Activated T-helper 1 cell treated with anti-CD3 and anti-CD28 coated beads, Interleukin-12 subunit alpha, Interleukin-12 subunit beta, Interleukin-2, Interleukin-4 antibody, amounts not matched to agents 30 ng/mL and 10 ng/mL and 1 ng/mL, durations not matched to agents 14 hours and 24 hours and 36 hours (primary cell): ENCODE measurements around the gene FUZ. TPM values are rescaled to one million over a fixed set of nuclear protein-coding genes. Genes with fewer than 3 reads are reported as not detected.

Source experiments
- DNase-seq: peaks from one replicate; pipeline ENCODE4 v3.0.0; 2021; ENCODE audit warnings: low spot score
- H3K27ac Mint-ChIP-seq: one replicate; pipeline ENCODE4 v1.8.0; 2021; ENCODE audit warnings: mild to moderate bottlenecking, mixed read lengths
- H3K27me3 Mint-ChIP-seq: one replicate; pipeline ENCODE4 v1.8.0; 2022; ENCODE audit warnings: mild to moderate bottlenecking, moderate library complexity, mixed read lengths; ENCODE audit not compliant: insufficient read depth
- H3K36me3 Mint-ChIP-seq: one replicate; pipeline ENCODE4 v1.8.0; 2021; ENCODE audit warnings: low read depth, mixed read lengths
- H3K4me1 Mint-ChIP-seq: one replicate; pipeline ENCODE4 v1.8.0; 2021; ENCODE audit warnings: low read depth, mixed read lengths
- H3K4me3 Mint-ChIP-seq: one replicate; pipeline ENCODE4 v1.8.0; 2021; ENCODE audit warnings: mild to moderate bottlenecking, moderate library complexity, mixed read lengths
- H3K9me3 Mint-ChIP-seq: one replicate; pipeline ENCODE4 v1.8.0; 2021; ENCODE audit warnings: mixed read lengths
- intact Hi-C: fragments of 100-400 bp; cut with micrococcal nuclease; formaldehyde crosslinking; loops from one replicate; pipeline ENCODE4 v1.15.1; 2024
- total RNA-seq: library from RNA; stranded (reverse); gene quantifications from 2 replicates; pipeline ENCODE4 v1.2.3, GENCODE V29; 2022

Gene FUZ
- total RNA-seq = 14.0 and 18.8 TPM in 2 replicates

- Mint-ChIP-seq H3K9me3 (no peaks in the 10 kb centered on the region), H3K36me3 (peaks cover 4% of the 10 kb centered on the region), H3K4me3 (peak within 1 kb of the TSS; percentile 92), H3K4me1 (peaks cover 36% of the 10 kb centered on the region), H3K27ac (peak within 1 kb of the TSS; percentile 95), H3K27me3 (no peaks in the 10 kb centered on the region)
- DNase-seq = peak; percentile 89
- intact Hi-C loops = loop anchor here (1.0 to 10.0 kb wide), 11 partner anchors 47 to 316 kb away; partner anchors contain the start of genes PRMT1, PRR12, RPS11 and RRAS
Observed at GRCh38 chr19:49812997-49813861, at the start of gene FUZ. FUZ (minus strand) TSS chr19:49813292; CDS start chr19:49813106, 186 bp downstream.

GRCh38 chr19:49862391-49863253, 49.5 kb upstream of the FUZ start:
- H3K36me3 Mint-ChIP-seq = peaks cover 32% of the 10 kb centered on the region
- no peaks in the 10 kb centered on the region for H3K27me3 Mint-ChIP-seq

GRCh38 chr19:49861541-49862378, 48.7 kb upstream of the FUZ start:
- no peak overlapping the region for H3K4me3 Mint-ChIP-seq
- peaks cover 31% of the 10 kb centered on the region for H3K36me3 Mint-ChIP-seq
- intact Hi-C loops = no loop called here

More at GRCh38 chr19:49862391-49863253, 49.5 kb upstream of the FUZ start:
- intact Hi-C loops = no loop called here
- peak overlapping the region; percentile 4 for H3K4me3 Mint-ChIP-seq
- no peak for DNase-seq
- H3K27ac Mint-ChIP-seq = no peak overlapping the region
- no peaks in the 10 kb centered on the region for H3K9me3 Mint-ChIP-seq
- H3K4me1 Mint-ChIP-seq = peaks cover 20% of the 10 kb centered on the region

GRCh38 chr19:49861107-49861506, 48.0 kb upstream of the FUZ start:
- Mint-ChIP-seq H3K9me3 (no peaks in the 10 kb centered on the region), H3K4me1 (peaks cover 11% of the 10 kb centered on the region), H3K27ac (no peak overlapping the region), H3K36me3 (peaks cover 29% of the 10 kb centered on the region), H3K4me3 (no peak overlapping the region), H3K27me3 (no peaks in the 10 kb centered on the region)
- DNase-seq = no peak
- intact Hi-C loops = no loop called here

More at GRCh38 chr19:49861541-49862378, 48.7 kb upstream of the FUZ start:
- Mint-ChIP-seq H3K4me1 (peaks cover 17% of the 10 kb centered on the region), H3K27me3 (no peaks in the 10 kb centered on the region), H3K9me3 (no peaks in the 10 kb centered on the region), H3K27ac (no peak overlapping the region)
- DNase-seq = no peak

GRCh38 chr19:49860336-49861102, 47.4 kb upstream of the FUZ start:
- no peak overlapping the region for H3K27ac Mint-ChIP-seq
- DNase-seq = no peak
- intact Hi-C loops = no loop called here
- H3K27me3 Mint-ChIP-seq = no peaks in the 10 kb centered on the region
- H3K4me3 Mint-ChIP-seq = no peak overlapping the region
- H3K4me1 Mint-ChIP-seq = peaks cover 5% of the 10 kb centered on the region
- H3K36me3 Mint-ChIP-seq = peaks cover 27% of the 10 kb centered on the region
- no peaks in the 10 kb centered on the region for H3K9me3 Mint-ChIP-seq

- Mint-ChIP-seq H3K4me3 (no peak overlapping the region), H3K27ac (no peak overlapping the region), H3K36me3 (peaks cover 22% of the 10 kb centered on the region), H3K27me3 (no peaks in the 10 kb centered on the region), H3K4me1 (no peaks in the 10 kb centered on the region), H3K9me3 (no peaks in the 10 kb centered on the region)
- intact Hi-C loops = no loop called here
- DNase-seq = no peak
Observed at GRCh38 chr19:49859682-49860335, 46.7 kb upstream of the FUZ start.

- intact Hi-C loops = no loop called here
Observed at GRCh38 chr19:49858088-49858985, 45.2 kb upstream of the FUZ start.

GRCh38 chr19:49857838-49858087, 44.7 kb upstream of the FUZ start:
- no peak overlapping the region for H3K4me3 Mint-ChIP-seq
- DNase-seq = no peak
- peaks cover 7% of the 10 kb centered on the region for H3K4me1 Mint-ChIP-seq
- H3K27ac Mint-ChIP-seq = no peak overlapping the region
- peaks cover 12% of the 10 kb centered on the region for H3K36me3 Mint-ChIP-seq
- intact Hi-C loops = no loop called here
- H3K9me3 Mint-ChIP-seq = no peaks in the 10 kb centered on the region
- peaks cover under 1% of the 10 kb centered on the region for H3K27me3 Mint-ChIP-seq

More at GRCh38 chr19:49858088-49858985, 45.2 kb upstream of the FUZ start:
- H3K27ac Mint-ChIP-seq = no peak overlapping the region
- H3K27me3 Mint-ChIP-seq = no peaks in the 10 kb centered on the region
- no peak overlapping the region for H3K4me3 Mint-ChIP-seq
- H3K36me3 Mint-ChIP-seq = peaks cover 15% of the 10 kb centered on the region
- peaks cover 4% of the 10 kb centered on the region for H3K4me1 Mint-ChIP-seq
- H3K9me3 Mint-ChIP-seq = no peaks in the 10 kb centered on the region
- DNase-seq = no peak

GRCh38 chr19:49857061-49857837, 44.2 kb upstream of the FUZ start:
- H3K4me3 Mint-ChIP-seq = no peak overlapping the region
- no peaks in the 10 kb centered on the region for H3K9me3 Mint-ChIP-seq
- no peak overlapping the region for H3K27ac Mint-ChIP-seq
- intact Hi-C loops = no loop called here
- peaks cover 12% of the 10 kb centered on the region for H3K4me1 Mint-ChIP-seq
- peaks cover 5% of the 10 kb centered on the region for H3K27me3 Mint-ChIP-seq
- DNase-seq = no peak
- peaks cover 12% of the 10 kb centered on the region for H3K36me3 Mint-ChIP-seq

- Mint-ChIP-seq H3K36me3 (peaks cover 12% of the 10 kb centered on the region), H3K4me3 (no peak overlapping the region), H3K9me3 (no peaks in the 10 kb centered on the region), H3K4me1 (peaks cover 15% of the 10 kb centered on the region), H3K27ac (no peak overlapping the region), H3K27me3 (peaks cover 5% of the 10 kb centered on the region)
- intact Hi-C loops = no loop called here
- no peak for DNase-seq
Observed at GRCh38 chr19:49856574-49857021, 43.5 kb upstream of the FUZ start.
